Loucy (cell line): Measurements from ENCODE around the gene GABARAPL2.
A peak's percentile ranks its signal among the peaks of the same experiment; 100 is the strongest.

ENCODE experiments used
- EZH2phosphoT487 ChIP-seq: fragments of 200-600 bp; IDR thresholded peaks from 2 replicates; pipeline ENCODE4 v1.6.1; 2018; ENCODE audit warnings: antibody characterized with exemption, mild to moderate bottlenecking, moderate library complexity, borderline replicate concordance
- TF ChIP-seq, protein P1 (sequence below): fragments of 200-600 bp; sonication (generic); conservative IDR thresholded peaks from 2 replicates; pipeline ENCODE4 v1.5.1; 2014; ENCODE audit warnings: mild to moderate bottlenecking, antibody characterized with exemption, low read length

- TF ChIP-seq, protein P1, sequence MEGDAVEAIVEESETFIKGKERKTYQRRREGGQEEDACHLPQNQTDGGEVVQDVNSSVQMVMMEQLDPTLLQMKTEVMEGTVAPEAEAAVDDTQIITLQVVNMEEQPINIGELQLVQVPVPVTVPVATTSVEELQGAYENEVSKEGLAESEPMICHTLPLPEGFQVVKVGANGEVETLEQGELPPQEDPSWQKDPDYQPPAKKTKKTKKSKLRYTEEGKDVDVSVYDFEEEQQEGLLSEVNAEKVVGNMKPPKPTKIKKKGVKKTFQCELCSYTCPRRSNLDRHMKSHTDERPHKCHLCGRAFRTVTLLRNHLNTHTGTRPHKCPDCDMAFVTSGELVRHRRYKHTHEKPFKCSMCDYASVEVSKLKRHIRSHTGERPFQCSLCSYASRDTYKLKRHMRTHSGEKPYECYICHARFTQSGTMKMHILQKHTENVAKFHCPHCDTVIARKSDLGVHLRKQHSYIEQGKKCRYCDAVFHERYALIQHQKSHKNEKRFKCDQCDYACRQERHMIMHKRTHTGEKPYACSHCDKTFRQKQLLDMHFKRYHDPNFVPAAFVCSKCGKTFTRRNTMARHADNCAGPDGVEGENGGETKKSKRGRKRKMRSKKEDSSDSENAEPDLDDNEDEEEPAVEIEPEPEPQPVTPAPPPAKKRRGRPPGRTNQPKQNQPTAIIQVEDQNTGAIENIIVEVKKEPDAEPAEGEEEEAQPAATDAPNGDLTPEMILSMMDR, result peak; percentile 77
- no peak for TF ChIP-seq EZH2phosphoT487
Measured at GRCh38 chr16:75621170-75621477, 54.9 kb downstream of the GABARAPL2 start.
